8988T (cell line): ENCODE data around the gene TBC1D24.

Experiments
- DNase-seq: peaks from one replicate; pipeline ENCODE4 v3.0.0; 2011

The TBC1D24 gene

GRCh38 chr16:2500430-2500917 is 25.5 kb downstream of the TBC1D24 start:
- DNase-seq = no peak

- no peak for DNase-seq
Observed at GRCh38 chr16:2500918-2501750, 26.2 kb downstream of the TBC1D24 start.

- no peak for DNase-seq
Observed at GRCh38 chr16:2501946-2502895, 27.3 kb downstream of the TBC1D24 start.

GRCh38 chr16:2505695-2506094 is 30.8 kb downstream of the TBC1D24 start:
- DNase-seq = no peak

- DNase-seq = no peak
Observed at GRCh38 chr16:2507052-2507659, 32.2 kb downstream of the TBC1D24 start.

- no peak for DNase-seq
Observed at GRCh38 chr16:2507665-2508064, 32.7 kb downstream of the TBC1D24 start.

GRCh38 chr16:2508722-2509400 is 33.9 kb downstream of the TBC1D24 start:
- DNase-seq = no peak

GRCh38 chr16:2511128-2511800 is 36.3 kb downstream of the TBC1D24 start:
- no peak for DNase-seq

GRCh38 chr16:2511996-2512734 is 37.2 kb downstream of the TBC1D24 start:
- DNase-seq = no peak

- DNase-seq = no peak
Observed at GRCh38 chr16:2512735-2513404, 37.9 kb downstream of the TBC1D24 start.

- DNase-seq = peak; percentile 87
Observed at GRCh38 chr16:2513405-2514332, 38.7 kb downstream of the TBC1D24 start, which contains the start of gene ATP6V0C. ATP6V0C (plus strand) TSS chr16:2513952; CDS start chr16:2514104, 152 bp downstream.

- no peak for DNase-seq
Observed at GRCh38 chr16:2514333-2515179, 39.6 kb downstream of the TBC1D24 start.

- DNase-seq = no peak
Observed at GRCh38 chr16:2515180-2515851, 40.4 kb downstream of the TBC1D24 start.

GRCh38 chr16:2516391-2517240 is 41.7 kb downstream of the TBC1D24 start:
- no peak for DNase-seq

GRCh38 chr16:2517954-2518605 is 43.2 kb downstream of the TBC1D24 start:
- no peak for DNase-seq
